Neural progenitor cell (in vitro differentiated cells): ENCODE measurements around the gene SLC5A10.

Source experiments
- EZH2 ChIP-seq: fragments of 200-600 bp; sonication (generic); IDR thresholded peaks from 2 replicates; pipeline ENCODE4 v1.6.1; 2017; ENCODE audit warnings: antibody characterized with exemption, mild to moderate bottlenecking, moderate library complexity
- EZH2phosphoT487 ChIP-seq: fragments of 200-600 bp; sonication (generic); IDR thresholded peaks from 2 replicates; pipeline ENCODE4 v1.6.1; 2017; ENCODE audit warnings: antibody characterized with exemption
- TF ChIP-seq, protein P1 (sequence below): fragments of 200-600 bp; sonication (generic); IDR thresholded peaks from 2 replicates; pipeline ENCODE4 v1.5.1; 2017; ENCODE audit warnings: antibody characterized with exemption, mild to moderate bottlenecking

GRCh38 chr17:18950346-18950745 lies 1.6 kb upstream of the SLC5A10 start:
- TF ChIP-seq, protein P1, sequence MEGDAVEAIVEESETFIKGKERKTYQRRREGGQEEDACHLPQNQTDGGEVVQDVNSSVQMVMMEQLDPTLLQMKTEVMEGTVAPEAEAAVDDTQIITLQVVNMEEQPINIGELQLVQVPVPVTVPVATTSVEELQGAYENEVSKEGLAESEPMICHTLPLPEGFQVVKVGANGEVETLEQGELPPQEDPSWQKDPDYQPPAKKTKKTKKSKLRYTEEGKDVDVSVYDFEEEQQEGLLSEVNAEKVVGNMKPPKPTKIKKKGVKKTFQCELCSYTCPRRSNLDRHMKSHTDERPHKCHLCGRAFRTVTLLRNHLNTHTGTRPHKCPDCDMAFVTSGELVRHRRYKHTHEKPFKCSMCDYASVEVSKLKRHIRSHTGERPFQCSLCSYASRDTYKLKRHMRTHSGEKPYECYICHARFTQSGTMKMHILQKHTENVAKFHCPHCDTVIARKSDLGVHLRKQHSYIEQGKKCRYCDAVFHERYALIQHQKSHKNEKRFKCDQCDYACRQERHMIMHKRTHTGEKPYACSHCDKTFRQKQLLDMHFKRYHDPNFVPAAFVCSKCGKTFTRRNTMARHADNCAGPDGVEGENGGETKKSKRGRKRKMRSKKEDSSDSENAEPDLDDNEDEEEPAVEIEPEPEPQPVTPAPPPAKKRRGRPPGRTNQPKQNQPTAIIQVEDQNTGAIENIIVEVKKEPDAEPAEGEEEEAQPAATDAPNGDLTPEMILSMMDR: no peak
- TF ChIP-seq EZH2 (no peak), EZH2phosphoT487 (no peak)
